K562 treated with DMSO at 1 percent for 24 hours (cell line): ENCODE data around the gene AFAP1L2. TPM values are rescaled to one million over a fixed set of nuclear protein-coding genes. Genes with fewer than 3 reads are reported as not detected.

Experiments used
- total RNA-seq: library from RNA; unstranded; fragments of 300-600 nt; gene quantifications from 2 replicates; pipeline ENCODE4 v1.2.3, GENCODE V29; 2022; ENCODE audit warnings: low read depth; ENCODE audit not compliant: insufficient read depth

AFAP1L2 gene
- total RNA-seq, result not detected in 2 replicates

DNA sequence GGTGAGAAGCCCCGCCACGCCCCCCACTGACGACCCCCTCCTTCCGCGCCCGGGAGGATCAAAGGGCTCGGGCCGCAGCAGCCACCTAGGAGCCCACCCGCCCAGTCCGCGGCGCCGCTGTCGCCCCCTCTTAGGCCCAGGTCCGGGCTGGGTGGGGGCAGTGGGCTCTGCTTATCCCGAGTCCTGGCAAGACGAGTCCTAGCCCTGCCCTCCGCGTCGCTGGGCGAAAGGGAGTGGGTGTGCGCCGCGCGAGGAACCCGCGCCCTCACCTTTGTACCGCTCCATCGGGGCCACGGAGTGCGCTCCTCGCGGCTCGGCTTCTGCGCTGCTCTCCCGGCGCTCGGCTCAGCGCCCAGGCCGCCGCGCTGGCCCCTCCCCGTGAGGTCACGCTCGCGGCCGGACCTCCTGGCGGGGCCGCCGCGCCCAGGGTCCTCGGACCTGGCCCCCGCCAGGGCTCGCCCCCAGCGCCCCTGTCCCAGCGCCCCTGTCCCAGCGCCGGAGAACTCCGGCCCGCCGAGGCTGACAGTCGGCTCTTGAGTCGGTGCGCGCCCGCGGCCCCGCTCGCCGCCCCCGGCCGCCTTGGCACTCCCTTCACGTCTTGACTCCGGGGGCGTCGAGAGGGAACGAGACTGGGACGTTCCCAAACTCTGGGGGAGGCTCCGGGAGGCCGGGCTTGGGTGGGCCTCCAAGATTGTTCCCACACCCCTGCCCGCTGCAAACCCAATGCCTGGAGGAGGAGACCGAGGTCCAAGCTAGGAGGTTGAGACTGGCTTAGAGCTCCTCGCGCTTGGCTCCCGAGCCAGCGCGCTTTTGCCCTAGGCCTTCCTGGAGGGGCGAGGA, at the start of gene AFAP1L2:
Gene AFAP1L2 (minus strand): TSS at position 332 of the 840 bp plus-strand sequence. CDS start 47 bp downstream, at position 285.

Other genes starting within 250 kb of the AFAP1L2 start
- gene CCDC186, start 230.3 kb downstream of the AFAP1L2 start, total RNA-seq, result 2.5 and 3.1 TPM in 2 replicates
- not detected in 2 replicates for gene TDRD1, start 225.1 kb downstream of the AFAP1L2 start, total RNA-seq
- gene VWA2, start 165.2 kb downstream of the AFAP1L2 start, total RNA-seq, result not detected in 2 replicates